ENCODE measurements around the gene BAK1. TPM values are rescaled to one million over a fixed set of nuclear protein-coding genes. Genes with fewer than 3 reads are reported as not detected.

Gene BAK1
- total and polyA plus RNA-seq, 2 of the 13 experiments (the other 11 are each of a cell fraction or from before 2014, with no cell fraction given): 15.0 to 23.8 TPM

DNA sequence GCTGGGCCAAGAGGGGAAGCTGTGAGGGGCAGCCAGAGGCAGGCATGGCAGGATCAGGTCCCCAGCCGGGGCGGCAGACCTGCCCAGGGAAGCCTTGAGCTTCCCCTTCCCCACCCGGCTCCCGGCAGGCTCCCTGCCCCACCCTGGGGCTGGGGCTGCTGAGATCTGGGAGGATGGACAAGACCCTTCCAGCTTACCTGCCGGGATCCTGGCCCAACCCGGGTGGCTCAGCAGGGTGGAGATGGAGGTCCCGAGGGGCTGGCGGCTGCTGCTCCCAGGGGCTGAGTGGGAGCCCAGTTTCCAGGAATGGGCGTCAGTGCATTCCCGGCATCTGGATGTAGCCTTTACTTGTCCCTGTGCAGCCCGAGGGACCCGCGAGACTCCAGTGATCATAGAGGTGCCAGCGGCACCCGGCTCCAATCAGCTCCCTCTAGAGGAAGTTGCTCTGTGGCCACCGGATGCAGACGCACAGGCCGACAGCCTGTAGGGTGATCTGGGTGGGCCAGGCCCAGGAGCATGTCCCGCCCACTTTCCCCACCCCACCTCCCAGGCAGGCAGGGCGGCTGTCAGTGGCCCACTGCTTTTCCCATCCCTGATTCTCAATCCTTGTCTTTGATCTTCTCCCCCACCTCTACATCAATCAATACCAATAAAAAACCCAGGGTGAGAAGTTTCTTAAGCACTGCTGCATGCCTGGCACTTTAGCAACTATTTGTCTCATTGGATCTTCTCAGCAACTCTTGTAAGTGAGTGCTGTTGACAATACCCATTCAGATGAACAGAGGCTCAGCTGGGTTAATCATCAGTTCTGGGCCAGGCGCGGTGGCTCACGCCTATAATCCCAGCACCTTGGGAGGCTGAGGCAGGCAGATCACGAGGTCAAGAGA is at the start of gene BAK1 (continued):
- TF ChIP-seq, protein P1, sequence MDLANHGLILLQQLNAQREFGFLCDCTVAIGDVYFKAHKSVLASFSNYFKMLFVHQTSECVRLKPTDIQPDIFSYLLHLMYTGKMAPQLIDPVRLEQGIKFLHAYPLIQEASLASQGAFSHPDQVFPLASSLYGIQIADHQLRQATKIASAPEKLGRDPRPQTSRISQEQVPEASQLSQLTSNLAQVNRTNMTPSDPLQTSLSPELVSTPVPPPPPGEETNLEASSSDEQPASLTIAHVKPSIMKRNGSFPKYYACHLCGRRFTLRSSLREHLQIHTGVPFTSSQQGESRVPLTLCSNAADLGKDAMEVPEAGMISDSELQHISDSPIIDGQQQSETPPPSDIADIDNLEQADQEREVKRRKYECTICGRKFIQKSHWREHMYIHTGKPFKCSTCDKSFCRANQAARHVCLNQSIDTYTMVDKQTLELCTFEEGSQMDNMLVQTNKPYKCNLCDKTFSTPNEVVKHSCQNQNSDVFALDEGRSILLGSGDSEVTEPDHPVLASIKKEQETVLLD (CRISPR knock-in tag; IDR thresholded peaks at IDR 0.05; ENCODE audit: low read depth): no peak
- TF ChIP-seq TEAD2 (CRISPR knock-in tag; IDR thresholded peaks at IDR 0.05): no peak
- TF ChIP-seq, protein P2, sequence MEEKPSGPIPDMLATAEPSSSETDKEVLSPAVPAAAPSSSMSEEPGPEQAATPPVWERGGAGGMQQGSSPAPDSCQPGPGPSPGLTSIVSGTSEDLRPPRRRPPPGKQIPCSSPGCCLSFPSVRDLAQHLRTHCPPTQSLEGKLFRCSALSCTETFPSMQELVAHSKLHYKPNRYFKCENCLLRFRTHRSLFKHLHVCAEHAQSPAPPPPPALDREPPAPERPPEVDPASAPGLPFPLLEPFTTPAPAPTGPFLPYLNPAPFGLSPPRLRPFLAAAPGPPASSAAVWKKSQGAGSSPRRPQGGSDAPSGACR (CRISPR knock-in tag; IDR thresholded peaks at IDR 0.05): no peak
- TF ChIP-seq ZNF879 (CRISPR knock-in tag; IDR thresholded peaks at IDR 0.05): no peak
- TF ChIP-seq SP5 (CRISPR knock-in tag; IDR thresholded peaks at IDR 0.05; ENCODE audit: borderline replicate concordance, low read depth): peak; percentile 88
- TF ChIP-seq NONO (IDR thresholded peaks at IDR 0.05): no peak
- TF ChIP-seq NONO (CRISPR knock-in tag; conservative IDR thresholded peaks at IDR 0.05): no peak; the same call in 1 of the 2 replicates
- TF ChIP-seq FOXA3 (CRISPR knock-in tag; IDR thresholded peaks at IDR 0.05): peak; percentile 66
- TF ChIP-seq, protein P3, sequence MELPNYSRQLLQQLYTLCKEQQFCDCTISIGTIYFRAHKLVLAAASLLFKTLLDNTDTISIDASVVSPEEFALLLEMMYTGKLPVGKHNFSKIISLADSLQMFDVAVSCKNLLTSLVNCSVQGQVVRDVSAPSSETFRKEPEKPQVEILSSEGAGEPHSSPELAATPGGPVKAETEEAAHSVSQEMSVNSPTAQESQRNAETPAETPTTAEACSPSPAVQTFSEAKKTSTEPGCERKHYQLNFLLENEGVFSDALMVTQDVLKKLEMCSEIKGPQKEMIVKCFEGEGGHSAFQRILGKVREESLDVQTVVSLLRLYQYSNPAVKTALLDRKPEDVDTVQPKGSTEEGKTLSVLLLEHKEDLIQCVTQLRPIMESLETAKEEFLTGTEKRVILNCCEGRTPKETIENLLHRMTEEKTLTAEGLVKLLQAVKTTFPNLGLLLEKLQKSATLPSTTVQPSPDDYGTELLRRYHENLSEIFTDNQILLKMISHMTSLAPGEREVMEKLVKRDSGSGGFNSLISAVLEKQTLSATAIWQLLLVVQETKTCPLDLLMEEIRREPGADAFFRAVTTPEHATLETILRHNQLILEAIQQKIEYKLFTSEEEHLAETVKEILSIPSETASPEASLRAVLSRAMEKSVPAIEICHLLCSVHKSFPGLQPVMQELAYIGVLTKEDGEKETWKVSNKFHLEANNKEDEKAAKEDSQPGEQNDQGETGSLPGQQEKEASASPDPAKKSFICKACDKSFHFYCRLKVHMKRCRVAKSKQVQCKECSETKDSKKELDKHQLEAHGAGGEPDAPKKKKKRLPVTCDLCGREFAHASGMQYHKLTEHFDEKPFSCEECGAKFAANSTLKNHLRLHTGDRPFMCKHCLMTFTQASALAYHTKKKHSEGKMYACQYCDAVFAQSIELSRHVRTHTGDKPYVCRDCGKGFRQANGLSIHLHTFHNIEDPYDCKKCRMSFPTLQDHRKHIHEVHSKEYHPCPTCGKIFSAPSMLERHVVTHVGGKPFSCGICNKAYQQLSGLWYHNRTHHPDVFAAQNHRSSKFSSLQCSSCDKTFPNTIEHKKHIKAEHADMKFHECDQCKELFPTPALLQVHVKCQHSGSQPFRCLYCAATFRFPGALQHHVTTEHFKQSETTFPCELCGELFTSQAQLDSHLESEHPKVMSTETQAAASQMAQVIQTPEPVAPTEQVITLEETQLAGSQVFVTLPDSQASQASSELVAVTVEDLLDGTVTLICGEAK (IDR thresholded peaks at IDR 0.05): peak; percentile 38; the same call in 1 of the 2 replicates
- TF ChIP-seq, protein P3 (CRISPR knock-in tag; IDR thresholded peaks at IDR 0.05): no peak
- no peak for TF ChIP-seq ZNF10 (CRISPR knock-in tag; IDR thresholded peaks at IDR 0.05; ENCODE audit: borderline replicate concordance, low read depth)
- TF ChIP-seq ZNF775 (CRISPR knock-in tag; IDR thresholded peaks at IDR 0.05; ENCODE audit: borderline replicate concordance): no peak
- no peak for TF ChIP-seq ZNF883 (CRISPR knock-in tag; IDR thresholded peaks at IDR 0.05; ENCODE audit: not compliant biosample characterization)
- TF ChIP-seq, protein P4, sequence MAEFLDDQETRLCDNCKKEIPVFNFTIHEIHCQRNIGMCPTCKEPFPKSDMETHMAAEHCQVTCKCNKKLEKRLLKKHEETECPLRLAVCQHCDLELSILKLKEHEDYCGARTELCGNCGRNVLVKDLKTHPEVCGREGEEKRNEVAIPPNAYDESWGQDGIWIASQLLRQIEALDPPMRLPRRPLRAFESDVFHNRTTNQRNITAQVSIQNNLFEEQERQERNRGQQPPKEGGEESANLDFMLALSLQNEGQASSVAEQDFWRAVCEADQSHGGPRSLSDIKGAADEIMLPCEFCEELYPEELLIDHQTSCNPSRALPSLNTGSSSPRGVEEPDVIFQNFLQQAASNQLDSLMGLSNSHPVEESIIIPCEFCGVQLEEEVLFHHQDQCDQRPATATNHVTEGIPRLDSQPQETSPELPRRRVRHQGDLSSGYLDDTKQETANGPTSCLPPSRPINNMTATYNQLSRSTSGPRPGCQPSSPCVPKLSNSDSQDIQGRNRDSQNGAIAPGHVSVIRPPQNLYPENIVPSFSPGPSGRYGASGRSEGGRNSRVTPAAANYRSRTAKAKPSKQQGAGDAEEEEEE (CRISPR knock-in tag; IDR thresholded peaks at IDR 0.05; ENCODE audit: borderline replicate concordance): no peak; the same call in 1 of the 2 replicates
- TF ChIP-seq LCORL (IDR thresholded peaks at IDR 0.05): no peak
- no peak; the same call in 1 of the 2 replicates for TF ChIP-seq LCORL (CRISPR knock-in tag; IDR thresholded peaks at IDR 0.05)

All from HepG2 (cell line).